ENCODE results near the gene FARP1. TPM values are rescaled to one million over a fixed set of nuclear protein-coding genes. Genes with fewer than 3 reads are reported as not detected.

FARP1 gene
- total and polyA plus RNA-seq, 2 of the 8 experiments (the other 6 are each of a cell fraction or from before 2014, with no cell fraction given) = 24.7 to 104 TPM

DNA sequence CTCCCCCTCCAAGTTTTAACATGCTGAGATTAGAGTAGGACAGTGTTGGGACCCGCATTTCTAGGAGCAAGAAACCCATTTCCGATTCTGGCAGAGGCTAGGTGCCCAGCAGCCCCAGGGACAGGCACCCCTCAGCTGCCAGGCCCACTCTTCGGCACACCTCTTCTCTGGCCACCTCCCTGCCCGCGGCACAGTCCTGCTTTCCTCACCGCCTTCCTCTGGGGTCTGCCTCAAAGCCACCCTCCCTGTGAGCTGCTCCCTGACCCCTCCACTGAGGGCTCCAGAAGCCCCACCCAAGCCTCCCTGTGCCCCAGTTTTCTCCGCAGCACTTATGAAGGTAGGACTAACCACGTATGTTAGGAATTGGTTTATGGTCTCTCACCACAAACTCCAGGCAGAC is 354.1 kb downstream of the FARP1 start (continued):
- TF ChIP-seq NANOG (IDR thresholded peaks at IDR 0.05; ENCODE audit: insufficient read depth, low read depth, low read length, poor library complexity, severe bottlenecking) = no peak

Measured in H1 (cell line).